HepG2 (cell line): ENCODE results near the gene TPO. TPM values are rescaled to one million over a fixed set of nuclear protein-coding genes. Genes with fewer than 3 reads are reported as not detected.

Experiments
- ATAC-seq: fragments of 200-7000 bp; cut with Tn5 transposase; 3 replicates; pipeline ENCODE4 v1.9.1; 2020; ENCODE audit warnings: mild to moderate bottlenecking, moderate library complexity
- BruUV-seq: library from RNA; stranded (reverse); fragments of 400-500 nt; replicated peaks from 2 replicates; lab custom pipeline; 2021; lab: Mats Ljungman, UMichigan
- CTCF ChIA-PET: fragments of 300-600 bp; formaldehyde crosslinking; extraction: SDS; loops from one replicate; lab custom pipeline; 2021; ENCODE audit warnings: low total read pairs, inconsistent platforms, low intra/inter-chr PET ratio; lab: Yijun Ruan, JAX
- POLR2A ChIA-PET: fragments of 350-600 bp; sonication (Branson Sonifier 250); formaldehyde crosslinking; loops from one replicate; lab custom pipeline; 2020; ENCODE audit warnings: antibody characterized with exemption, inconsistent platforms; lab: Yijun Ruan, JAX
- DNase-seq: peaks from one replicate; pipeline ENCODE4 v3.0.0-alpha.2; 2015; ENCODE audit warnings: low spot score
- FAIRE-seq: peaks from 3 replicates; lab custom pipeline; 2011; peaks lifted over from hg19 to GRCh38; lab: Jason Lieb, UNC
- H2AFZ ChIP-seq: one replicate; pipeline ENCODE4 v1.6.1; 2011; ENCODE audit warnings: low read length, inconsistent platforms
- H3K27ac ChIP-seq: fragments of 300-600 bp; 3 replicates; pipeline ENCODE4 v1.8.0; 2011; ENCODE audit warnings: mixed run types, mild to moderate bottlenecking, mixed read lengths, low read length, inconsistent platforms; ENCODE audit not compliant: insufficient read depth; ENCODE audit errors: extremely low read length
- H3K27me3 ChIP-seq, 2 experiments: fragments of 200-600 bp in 1 of 2; 2 replicates in 1 of 2; 3 replicates in 1 of 2; pipeline versions ENCODE4 v1.6.0 to v1.8.0; 2011; ENCODE audit warnings: low read length in 2 of 2, mild to moderate bottlenecking in 2 of 2, moderate library complexity in 2 of 2, inconsistent platforms in 1 of 2; ENCODE audit not compliant: insufficient read depth in 2 of 2, control insufficient read depth in 1 of 2
- H3K36me3 ChIP-seq, 2 experiments: fragments of 200-600 bp in 1 of 2; replicated peaks in 1 of 2; 2 replicates in 1 of 2; 3 replicates in 1 of 2; pipeline versions ENCODE4 v1.5.1 to v1.8.0; 2011; ENCODE audit warnings: low read length in 2 of 2, inconsistent platforms in 1 of 2; ENCODE audit not compliant: insufficient read depth in 2 of 2, control insufficient read depth in 1 of 2
- H3K4me1 ChIP-seq: 2 replicates; pipeline ENCODE4 v1.5.1; 2012; ENCODE audit warnings: low read length, inconsistent platforms; ENCODE audit not compliant: insufficient read depth
- H3K4me2 ChIP-seq: 2 replicates; pipeline ENCODE4 v1.6.0; 2011; ENCODE audit warnings: low read depth, low read length, inconsistent platforms
- H3K4me3 ChIP-seq, 3 experiments: fragments of 200-600 bp in 1 of 3; sonication (generic), shearing (Covaris generic) in 1 of 3; replicated peaks in 1 of 3; 2 replicates each; pipeline ENCODE4 v1.5.1; 2011 to 2016; ENCODE audit warnings: low read length in 3 of 3, inconsistent platforms in 2 of 3, low read depth in 2 of 3, mild to moderate bottlenecking in 2 of 3, control low read depth in 1 of 3, mixed read lengths in 1 of 3; ENCODE audit not compliant: insufficient read depth in 1 of 3
- H3K79me2 ChIP-seq: one replicate; pipeline ENCODE4 v1.6.1; 2011; ENCODE audit warnings: low read length, inconsistent platforms; ENCODE audit not compliant: insufficient read depth
- H3K9ac ChIP-seq: 2 replicates; pipeline ENCODE4 v1.6.0; 2011; ENCODE audit warnings: mild to moderate bottlenecking, low read depth, low read length, inconsistent platforms; ENCODE audit not compliant: insufficient read depth
- H3K9me3 ChIP-seq: 2 replicates; pipeline ENCODE4 v1.5.1; 2012; ENCODE audit warnings: mild to moderate bottlenecking, low read length
- H4K20me1 ChIP-seq: 2 replicates; pipeline ENCODE4 v1.6.0; 2011; ENCODE audit warnings: inconsistent platforms, mild to moderate bottlenecking, low read length, moderate library complexity; ENCODE audit not compliant: insufficient read depth
- AFF4 ChIP-seq: sonication (generic); formaldehyde crosslinking; IDR thresholded peaks from 2 replicates; pipeline ENCODE4 v1.4.0; 2020; ENCODE audit warnings: missing genetic modification reagents
- HMGXB3 ChIP-seq: sonication (generic); formaldehyde crosslinking; IDR thresholded peaks from 2 replicates; pipeline ENCODE4 v1.4.0; 2020; ENCODE audit warnings: missing genetic modification reagents, borderline replicate concordance
- JUND ChIP-seq: sonication (generic); formaldehyde crosslinking; IDR thresholded peaks from 2 replicates; pipeline ENCODE4 v1.8.0; 2022; ENCODE audit warnings: mild to moderate bottlenecking, missing genetic modification reagents
- MTERF4 ChIP-seq: sonication (generic); formaldehyde crosslinking; IDR thresholded peaks from 2 replicates; pipeline ENCODE4 v1.8.0; 2023; ENCODE audit warnings: mild to moderate bottlenecking, missing genetic modification reagents
- POGK ChIP-seq: sonication (generic); formaldehyde crosslinking; conservative IDR thresholded peaks from 2 replicates; pipeline ENCODE4 v1.8.0; 2022; ENCODE audit warnings: mild to moderate bottlenecking, moderate library complexity, missing genetic modification reagents
- SALL2 ChIP-seq: sonication (generic); formaldehyde crosslinking; IDR thresholded peaks from 2 replicates; pipeline ENCODE4 v1.8.1; 2023; ENCODE audit warnings: mild to moderate bottlenecking, missing genetic modification reagents, inconsistent platforms
- SMYD3 ChIP-seq: sonication (generic); formaldehyde crosslinking; IDR thresholded peaks from 2 replicates; pipeline ENCODE4 v1.8.1; 2023; ENCODE audit warnings: mild to moderate bottlenecking, missing genetic modification reagents
- XBP1 ChIP-seq: sonication (generic); formaldehyde crosslinking; IDR thresholded peaks from 2 replicates; pipeline ENCODE4 v1.5.0; 2020; ENCODE audit warnings: missing genetic modification reagents
- ZMYM3 ChIP-seq: sonication (generic); formaldehyde crosslinking; IDR thresholded peaks from 2 replicates; pipeline ENCODE4 v1.5.1; 2020; ENCODE audit warnings: mild to moderate bottlenecking, missing genetic modification reagents
- ZNF263 ChIP-seq: sonication (generic); formaldehyde crosslinking; IDR thresholded peaks from 2 replicates; pipeline ENCODE4 v1.4.0; 2020; ENCODE audit warnings: missing genetic modification reagents
- ZNF382 ChIP-seq: sonication (generic); formaldehyde crosslinking; IDR thresholded peaks from 2 replicates; pipeline ENCODE4 v1.5.0; 2020; ENCODE audit warnings: missing genetic modification reagents, mild to moderate bottlenecking, borderline replicate concordance
- WGBS: methylation state at CpG from one replicate; pipeline ENCODE4 v1.1.6; 2017; ENCODE audit warnings: low lambda C conversion rate; 5-methylcytosine and 5-hydroxymethylcytosine counted together
- in situ Hi-C: cut with HindIII; loops from 2 replicates; pipeline ENCODE4 v1.10.0; 2017; ENCODE audit warnings: low pct_unique_long_range_greater_than_20kb; ENCODE audit not compliant: extremely low pct_ligation_motif_present
- intact Hi-C: fragments of 100-400 bp; cut with micrococcal nuclease; formaldehyde crosslinking; loops from one replicate; pipeline ENCODE4 v1.10.0; 2022; ENCODE audit not compliant: unreplicated experiment
- polyA plus RNA-seq, 8 experiments: library from polyadenylated mRNA; depleted of rRNA in 3 of 8; stranded (reverse) in 7 of 8; unstranded in 1 of 8; fragments of >200 nt; fragmentation: Illumina TruSeq in 4 of 8; extraction: Trizol in 4 of 8; gene quantifications; 2 replicates each; pipeline versions ENCODE4 v1.2.1 to v1.2.3, GENCODE V29; 2011 to 2016; ENCODE audit warnings: low read depth in 4 of 8, missing spikeins in 1 of 8, mixed read lengths in 1 of 8; ENCODE audit not compliant: insufficient read depth in 1 of 8
- total RNA-seq, 5 experiments: library from RNA; depleted of rRNA; stranded (reverse); fragments of >200 nt; fragmentation: Illumina TruSeq; extraction: Trizol; gene quantifications; 2 replicates each; pipeline ENCODE4 v1.2.3, GENCODE V29; 2016; ENCODE audit warnings: low read depth in 1 of 5

Gene TPO
- total and polyA plus RNA-seq, 2 of the 13 experiments (the other 11 are each of a cell fraction or from before 2014, with no cell fraction given), result not detected

GRCh38 chr2:1373830-1374229 is 39.4 kb upstream of the TPO start (continued):
- TF ChIP-seq ZNF382 (no peak), XBP1 (CRISPR knock-in tag) (no peak), AFF4 (CRISPR knock-in tag) (no peak), MTERF4 (CRISPR knock-in tag) (no peak), SMYD3 (CRISPR knock-in tag) (no peak), POGK (CRISPR knock-in tag) (no peak)

GRCh38 chr2:1374287-1374686 is 39.0 kb upstream of the TPO start:
- H3K27me3 ChIP-seq, result peaks cover 12 to 84% of the 10 kb centered on the region in 2 experiments
- ChIA-PET POLR2A (no interaction called here), CTCF (no interaction called here)
- H3K36me3 ChIP-seq, result no peaks in the 10 kb centered on the region
- WGBS, result 48% methylated on average over 11 of the region's 11 CpGs
- no peak overlapping the region for H3K4me2 ChIP-seq
- no peak overlapping the region for H3K27ac ChIP-seq
- no peak for ATAC-seq
- no peak for FAIRE-seq
- H2AFZ ChIP-seq, result no peak overlapping the region
- H4K20me1 ChIP-seq, result no peaks in the 10 kb centered on the region
- H3K9ac ChIP-seq, result no peak overlapping the region
- no peaks in the 10 kb centered on the region for H3K9me3 ChIP-seq
- no TSS peak for BruUV-seq
- H3K4me1 ChIP-seq, result no peaks in the 10 kb centered on the region
- H3K4me3 ChIP-seq, result no peak overlapping the region
- no peak for DNase-seq
- in situ Hi-C loops (no loop called here), intact Hi-C loops (no loop called here)
- H3K79me2 ChIP-seq, result no peaks in the 10 kb centered on the region
- no peak for TF ChIP-seq HMGXB3
- no peak for TF ChIP-seq SALL2 (CRISPR knock-in tag)
- no peak for TF ChIP-seq ZMYM3
- no peak for TF ChIP-seq ZNF263 (CRISPR knock-in tag)
- no peak for TF ChIP-seq JUND (CRISPR knock-in tag)
